SK-N-SH (cell line): ENCODE data around the gene NBEA.

Source experiments
- CTCF ChIP-seq: fragments of 200-600 bp; sonication (generic); IDR thresholded peaks from 2 replicates; pipeline ENCODE4 v1.6.1; 2017; ENCODE audit warnings: antibody characterized with exemption, mild to moderate bottlenecking, moderate library complexity
- EP300 ChIP-seq, 2 experiments: IDR thresholded peaks; 2 replicates each; pipeline versions ENCODE4 v1.4.0 to v1.6.1; 2012; ENCODE audit warnings: borderline replicate concordance in 1 of 2, low read depth in 1 of 2, low read length in 1 of 2
- GABPA ChIP-seq: IDR thresholded peaks from 2 replicates; pipeline ENCODE4 v1.4.0; 2012; ENCODE audit warnings: low read depth, mild to moderate bottlenecking
- IRF3 ChIP-seq: fragments of 150-350 bp; IDR thresholded peaks from 2 replicates; pipeline ENCODE4 v1.6.1; 2016; ENCODE audit warnings: mild to moderate bottlenecking, low read depth, low read length
- MAX ChIP-seq: IDR thresholded peaks from 2 replicates; pipeline ENCODE4 v1.4.0; 2012; ENCODE audit warnings: low read depth
- POLR2AphosphoS5 ChIP-seq: IDR thresholded peaks from 2 replicates; pipeline ENCODE4 v1.6.1; 2012; ENCODE audit warnings: low read depth, low read length
- RCOR1 ChIP-seq: fragments of 150-350 bp; IDR thresholded peaks from 2 replicates; pipeline ENCODE4 v1.6.1; 2017; ENCODE audit warnings: antibody characterized with exemption, low read length
- SIN3A ChIP-seq: IDR thresholded peaks from 2 replicates; pipeline ENCODE4 v1.6.1; 2012; ENCODE audit warnings: low read depth, mild to moderate bottlenecking, low read length, moderate library complexity, borderline replicate concordance
- SMC3 ChIP-seq: IDR thresholded peaks from 2 replicates; pipeline ENCODE4 v1.6.1; 2012; ENCODE audit warnings: low read depth, low read length, improper control_type of control experiment
- TCF12 ChIP-seq: IDR thresholded peaks from 2 replicates; pipeline ENCODE4 v1.4.0; 2012
- USF2 ChIP-seq: fragments of 150-350 bp; IDR thresholded peaks from 2 replicates; pipeline ENCODE4 v1.6.1; 2017; ENCODE audit warnings: antibody characterized with exemption, low read length, low read depth, borderline replicate concordance
- ZBTB33 ChIP-seq: IDR thresholded peaks from 2 replicates; pipeline ENCODE4 v1.4.0; 2012; ENCODE audit warnings: low read depth, borderline replicate concordance

- TF ChIP-seq MAX: no peak
- TF ChIP-seq RCOR1: no peak
- no peak for TF ChIP-seq ZBTB33
- no peak for TF ChIP-seq CTCF
- no peak for TF ChIP-seq EP300 (IDR thresholded peaks at IDR 0.05; ENCODE audit: borderline replicate concordance in 1 of 2, low read depth in 1 of 2, low read length in 1 of 2)
- no peak for TF ChIP-seq SMC3
- TF ChIP-seq POLR2AphosphoS5: no peak
- no peak for TF ChIP-seq TCF12
- no peak for TF ChIP-seq USF2
- TF ChIP-seq SIN3A: no peak
- TF ChIP-seq IRF3: no peak
- no peak for TF ChIP-seq GABPA
These were observed 277.0 kb downstream of the NBEA start for GRCh38 chr13:35219021-35219420.
